Pons (tissue), 1 donor: Measurements from ENCODE around the gene TBXT.

Experiments
- DNase-seq: peaks from one replicate; pipeline ENCODE4 v3.0.0-alpha.2; 2016; ENCODE audit warnings: low spot score

TBXT gene

GRCh38 chr6:166115609-166116008, 52.0 kb downstream of the TBXT start:
- DNase-seq: no peak

GRCh38 chr6:166112580-166112979, 55.1 kb downstream of the TBXT start:
- no peak for DNase-seq

GRCh38 chr6:166109608-166110007, 58.0 kb downstream of the TBXT start:
- DNase-seq: no peak
